GM12864 (cell line): ENCODE data around the gene WASL.
A peak's percentile ranks its signal among the peaks of the same experiment; 100 is the strongest.
"Not testable (repeated sequence)": the region's sequence is repeated elsewhere in the genome, so short reads cannot be mapped to it uniquely, and the experiment has no call there.

Experiments used
- DNase-seq: peaks from one replicate; pipeline ENCODE4 v3.0.0-alpha.2; 2011; ENCODE audit warnings: low read depth
- H3K4me3 ChIP-seq: 2 replicates; pipeline ENCODE4 v1.5.1; 2011; ENCODE audit warnings: mild to moderate bottlenecking, low read depth, low read length, control low read depth
- CTCF ChIP-seq: IDR thresholded peaks from 2 replicates; pipeline ENCODE4 v1.5.1; 2011; ENCODE audit warnings: low read depth, mild to moderate bottlenecking, moderate library complexity, low read length, control low read depth, inconsistent platforms; ENCODE audit errors: missing control alignments

WASL gene

GRCh38 chr7:123635551-123636359, 113.0 kb downstream of the WASL start:
- DNase-seq: no peak
- H3K4me3 ChIP-seq: no peak overlapping the region
- peak; percentile 23 for TF ChIP-seq CTCF

- not testable (repeated sequence) for H3K4me3 ChIP-seq
These were observed 114.7 kb downstream of the WASL start for GRCh38 chr7:123634011-123634573.

GRCh38 chr7:123633553-123633952, 115.2 kb downstream of the WASL start:
- DNase-seq: no peak

More at GRCh38 chr7:123634011-123634573, 114.7 kb downstream of the WASL start:
- not testable (repeated sequence) for DNase-seq

GRCh38 chr7:123632808-123633207, 116.0 kb downstream of the WASL start:
- no peak overlapping the region for H3K4me3 ChIP-seq
- DNase-seq: no peak
- no peak for TF ChIP-seq CTCF

More at GRCh38 chr7:123633553-123633952, 115.2 kb downstream of the WASL start:
- H3K4me3 ChIP-seq: no peak overlapping the region
- TF ChIP-seq CTCF: no peak
